Measurements from ENCODE around the gene ANKMY2.

GRCh38 chr7:16581286-16581685 lies 64.3 kb downstream of the ANKMY2 start:
- TF ChIP-seq CTCF (conservative IDR thresholded peaks at IDR 0.05) (no peak), ZFX (IDR thresholded peaks at IDR 0.05) (no peak)

All from C4-2B (cell line).